Prostate gland (tissue), 2 donors: ENCODE results near the gene RAB11FIP5.

Experiments
- POLR2A ChIP-seq: fragments of 450-650 bp; IDR thresholded peaks from one replicate; pipeline ENCODE4 v1.6.1; 2016; ENCODE audit warnings: antibody characterized with exemption, mild to moderate bottlenecking
- TF ChIP-seq, protein P1 (sequence below), 4 experiments: fragments of 200-600 bp in 2 of 4; fragments of 450-650 bp in 2 of 4; sonication (generic) in 2 of 4; IDR thresholded peaks; 1 replicate in 3 of 4; 2 replicates in 1 of 4; pipeline ENCODE4 v1.5.1; 2016 to 2019; ENCODE audit warnings: antibody characterized with exemption in 4 of 4, mild to moderate bottlenecking in 2 of 4, moderate library complexity in 2 of 4

DNA sequence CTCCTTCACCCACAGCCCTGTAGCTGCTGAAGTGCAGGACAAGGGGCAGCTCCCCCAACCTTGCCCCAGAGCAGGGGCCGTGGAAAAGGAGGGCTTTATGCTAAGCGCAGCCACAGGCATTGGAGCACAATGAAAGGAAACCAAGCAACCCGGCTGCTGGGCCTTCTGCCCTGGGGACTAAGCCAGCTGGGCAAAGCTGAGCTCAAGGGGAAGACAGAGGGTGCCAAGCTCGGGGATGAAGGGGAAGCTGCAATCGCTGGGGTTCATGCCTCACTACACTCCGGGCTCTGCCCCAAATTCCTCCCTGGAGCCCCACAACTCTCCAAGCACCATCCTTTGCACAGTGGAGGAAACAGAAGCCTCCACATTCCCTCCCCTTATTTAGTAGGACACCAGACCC is 53.6 kb downstream of the RAB11FIP5 start:
- TF ChIP-seq POLR2A: no peak
- TF ChIP-seq, protein P1, sequence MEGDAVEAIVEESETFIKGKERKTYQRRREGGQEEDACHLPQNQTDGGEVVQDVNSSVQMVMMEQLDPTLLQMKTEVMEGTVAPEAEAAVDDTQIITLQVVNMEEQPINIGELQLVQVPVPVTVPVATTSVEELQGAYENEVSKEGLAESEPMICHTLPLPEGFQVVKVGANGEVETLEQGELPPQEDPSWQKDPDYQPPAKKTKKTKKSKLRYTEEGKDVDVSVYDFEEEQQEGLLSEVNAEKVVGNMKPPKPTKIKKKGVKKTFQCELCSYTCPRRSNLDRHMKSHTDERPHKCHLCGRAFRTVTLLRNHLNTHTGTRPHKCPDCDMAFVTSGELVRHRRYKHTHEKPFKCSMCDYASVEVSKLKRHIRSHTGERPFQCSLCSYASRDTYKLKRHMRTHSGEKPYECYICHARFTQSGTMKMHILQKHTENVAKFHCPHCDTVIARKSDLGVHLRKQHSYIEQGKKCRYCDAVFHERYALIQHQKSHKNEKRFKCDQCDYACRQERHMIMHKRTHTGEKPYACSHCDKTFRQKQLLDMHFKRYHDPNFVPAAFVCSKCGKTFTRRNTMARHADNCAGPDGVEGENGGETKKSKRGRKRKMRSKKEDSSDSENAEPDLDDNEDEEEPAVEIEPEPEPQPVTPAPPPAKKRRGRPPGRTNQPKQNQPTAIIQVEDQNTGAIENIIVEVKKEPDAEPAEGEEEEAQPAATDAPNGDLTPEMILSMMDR (IDR thresholded peaks at IDR 0.05): no peak
